Upper lobe of left lung (tissue), 4 donors: ENCODE measurements around the gene EAF2.

ENCODE experiments used
- CTCF ChIP-seq, 6 experiments: fragments of 450-650 bp in 4 of 6; fragments of 200-600 bp in 2 of 6; sonication (generic) in 2 of 6; IDR thresholded peaks; one replicate each; pipeline ENCODE4 v1.5.1; 2016 to 2019; ENCODE audit warnings: antibody characterized with exemption in 6 of 6
- EP300 ChIP-seq, 4 donors: sonication (generic); formaldehyde crosslinking; IDR thresholded peaks; one replicate each; pipeline ENCODE4 v1.5.1; 2017; ENCODE audit warnings: antibody characterized with exemption in 4 of 4, control low read depth in 2 of 4
- POLR2A ChIP-seq, 4 donors: fragments of 450-650 bp; IDR thresholded peaks; one replicate each; pipeline ENCODE4 v1.5.1; 2016 to 2017; ENCODE audit warnings: antibody characterized with exemption in 4 of 4, mild to moderate bottlenecking in 2 of 4
- POLR2AphosphoS5 ChIP-seq, 2 donors: sonication (generic); formaldehyde crosslinking; IDR thresholded peaks; one replicate each; pipeline ENCODE4 v1.5.1; 2017; ENCODE audit warnings: antibody characterized with exemption in 2 of 2

GRCh38 chr3:121794264-121794983 is 40.6 kb upstream of the EAF2 start:
- no peak for TF ChIP-seq CTCF (IDR thresholded peaks at IDR 0.05)
- no peak for TF ChIP-seq POLR2A (IDR thresholded peaks at IDR 0.05)
- TF ChIP-seq EP300 (IDR thresholded peaks at IDR 0.05) = no peak
- no peak for TF ChIP-seq POLR2AphosphoS5 (IDR thresholded peaks at IDR 0.05)
